Panc1 (cell line): ENCODE data around the gene MOB3A. TPM values are rescaled to one million over a fixed set of nuclear protein-coding genes. Genes with fewer than 3 reads are reported as not detected.

ENCODE experiments used
- ATAC-seq: fragments of 200-7000 bp; cut with Tn5 transposase; 2 replicates; pipeline ENCODE4 v1.9.1; 2020; ENCODE audit warnings: mild to moderate bottlenecking, moderate library complexity
- BruUV-seq: library from RNA; stranded (reverse); fragments of 400-500 nt; replicated peaks from 2 replicates; lab custom pipeline; 2021; lab: Mats Ljungman, UMichigan
- CTCF ChIA-PET: fragments of 300-600 bp; sonication (Branson Sonifier 250); formaldehyde crosslinking; loops from one replicate; lab custom pipeline; 2022; ENCODE audit warnings: antibody characterized with exemption; lab: Charles Lee
- POLR2A ChIA-PET: fragments of 300-600 bp; sonication (Branson Sonifier 250); formaldehyde crosslinking; loops from one replicate; lab custom pipeline; 2022; ENCODE audit warnings: antibody characterized with exemption; lab: Charles Lee
- DNase-seq: peaks from one replicate; pipeline ENCODE4 v3.0.0-alpha.2; 2010; ENCODE audit warnings: low read depth, low spot score
- H3K27ac ChIP-seq: 2 replicates; pipeline ENCODE4 v1.5.1; 2011; ENCODE audit warnings: mild to moderate bottlenecking, low read length, inconsistent platforms
- H3K27me3 ChIP-seq: fragments of 200-500 bp; sonication (Bioruptor generic); 2 replicates; pipeline ENCODE4 v1.6.0; 2014; ENCODE audit warnings: low read length, inconsistent platforms; ENCODE audit not compliant: control insufficient read depth, insufficient read depth
- H3K36me3 ChIP-seq: fragments of 200-500 bp; sonication (Bioruptor generic); 2 replicates; pipeline ENCODE4 v1.5.1; 2014; ENCODE audit warnings: inconsistent platforms, mild to moderate bottlenecking, low read length, moderate library complexity; ENCODE audit not compliant: control insufficient read depth, insufficient read depth
- H3K4me1 ChIP-seq: 2 replicates; pipeline ENCODE4 v1.5.1; 2011; ENCODE audit warnings: inconsistent platforms, mild to moderate bottlenecking, low read length, moderate library complexity; ENCODE audit not compliant: control insufficient read depth, insufficient read depth
- H3K4me3 ChIP-seq, 2 experiments: 2 replicates each; pipeline ENCODE4 v1.5.1; 2011 to 2012; ENCODE audit warnings: low read depth in 2 of 2, low read length in 2 of 2, mild to moderate bottlenecking in 2 of 2, inconsistent platforms in 1 of 2, moderate library complexity in 1 of 2
- H3K9me3 ChIP-seq: fragments of 200-500 bp; sonication (Bioruptor generic); 2 replicates; pipeline ENCODE4 v1.5.1; 2014; ENCODE audit warnings: low read depth, mild to moderate bottlenecking, inconsistent platforms, low read length, moderate library complexity; ENCODE audit not compliant: control insufficient read depth, insufficient read depth
- CTCF ChIP-seq: fragments of 450-650 bp; IDR thresholded peaks from 2 replicates; pipeline ENCODE4 v1.5.1; 2017; ENCODE audit warnings: mild to moderate bottlenecking
- POLR2AphosphoS5 ChIP-seq: IDR thresholded peaks from 2 replicates; pipeline ENCODE4 v1.6.1; 2012; ENCODE audit warnings: mild to moderate bottlenecking, low read depth, low read length, moderate library complexity
- SIN3A ChIP-seq: IDR thresholded peaks from 2 replicates; pipeline ENCODE4 v1.6.1; 2012; ENCODE audit warnings: low read depth, mild to moderate bottlenecking, low read length, moderate library complexity, borderline replicate concordance; ENCODE audit not compliant: insufficient read depth
- TCF7L2 ChIP-seq: IDR thresholded peaks from 2 replicates; pipeline ENCODE4 v1.6.1; 2011; ENCODE audit warnings: mild to moderate bottlenecking, low read depth, low read length, inconsistent platforms
- in situ Hi-C: cut with HindIII; loops from 2 replicates; pipeline ENCODE4 v1.10.0; 2016; ENCODE audit warnings: low sequenced_read_pairs, low pct_unique_long_range_greater_than_20kb
- intact Hi-C: fragments of 100-400 bp; cut with micrococcal nuclease; formaldehyde crosslinking; loops from one replicate; pipeline ENCODE4 v1.10.0; 2022; ENCODE audit not compliant: unreplicated experiment
- total RNA-seq: library from RNA; stranded (reverse); gene quantifications from one replicate; pipeline ENCODE4 v1.2.1, GENCODE V29; 2021; ENCODE audit not compliant: unreplicated experiment

Gene MOB3A
- total RNA-seq, 1 experiment from 2014 or later = 36.3 TPM

DNA sequence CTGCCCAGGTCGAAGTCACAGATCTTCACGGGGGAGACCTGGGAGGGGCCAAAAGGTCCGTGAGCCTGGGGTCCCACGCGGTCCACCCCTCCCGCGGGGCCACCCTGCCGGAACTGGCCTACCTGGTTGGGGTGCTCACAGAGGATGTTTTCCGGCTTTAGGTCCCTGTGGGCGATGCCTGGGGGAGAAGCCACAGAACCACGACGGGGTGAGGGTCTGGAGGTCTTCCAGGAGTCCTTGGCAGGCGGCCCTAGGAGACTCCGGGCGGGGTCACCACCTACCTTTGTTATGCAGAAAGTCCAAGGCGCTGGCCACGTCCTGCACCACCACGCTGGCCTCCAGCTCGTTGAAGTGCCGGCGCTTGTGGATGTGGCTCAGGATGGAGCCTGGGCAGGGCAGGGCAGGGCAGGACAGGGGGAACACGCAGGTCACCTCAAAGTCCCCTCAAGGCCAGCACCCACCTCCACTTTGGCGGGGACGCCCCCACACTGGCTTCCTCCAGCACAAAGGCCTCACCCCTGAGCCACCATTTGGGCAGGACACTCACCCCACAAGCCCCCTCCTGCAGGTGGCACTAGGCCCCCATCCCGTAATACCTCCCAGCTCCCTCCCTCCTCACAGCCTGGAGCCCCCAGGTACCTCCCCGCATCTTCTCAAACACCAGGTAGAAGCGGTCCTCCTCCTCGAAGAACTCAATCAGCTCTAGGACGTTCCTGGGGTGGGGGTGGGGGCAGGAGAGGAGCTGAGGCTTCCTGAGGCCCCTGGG is 53.5 kb downstream of the MOB3A start:
- no peak for ATAC-seq
- peak overlapping the region in 1 of 2 experiments; percentile 23; a peak in 1 of 4 replicates for H3K4me3 ChIP-seq
- no TSS peak for BruUV-seq
- in situ Hi-C loops (no loop called here), intact Hi-C loops (no loop called here)
- H3K27me3 ChIP-seq = no peaks in the 10 kb centered on the region
- no peak for DNase-seq
- ChIA-PET CTCF (no interaction called here), POLR2A (interaction anchor here (0.6 to 0.7 kb wide), 3 partner anchors 18 to 606 kb away, joined by 3 to 7 read pairs (median 5); no protein-coding TSS in a partner anchor)
- no peaks in the 10 kb centered on the region; the same call in 1 of the 2 replicates for H3K36me3 ChIP-seq
- TF ChIP-seq CTCF (no peak; the same call in 1 of the 2 replicates), TCF7L2 (peak; percentile 12; the same call in 1 of the 2 replicates)
- peaks cover 47% of the 10 kb centered on the region for H3K4me1 ChIP-seq
- H3K27ac ChIP-seq = peak overlapping the region; percentile 77
- no peaks in the 10 kb centered on the region for H3K9me3 ChIP-seq

GRCh38 chr19:2041683-2042484 is 54.2 kb downstream of the MOB3A start:
- BruUV-seq = no TSS peak

GRCh38 chr19:2041433-2041682 is 54.8 kb downstream of the MOB3A start:
- peak overlapping the region; percentile 70 for H3K27ac ChIP-seq
- intact Hi-C loops (no loop called here), in situ Hi-C loops (no loop called here)
- no peaks in the 10 kb centered on the region for H3K9me3 ChIP-seq
- no TSS peak for BruUV-seq
- ChIA-PET POLR2A (no interaction called here), CTCF (no interaction called here)
- no peaks in the 10 kb centered on the region for H3K27me3 ChIP-seq
- ATAC-seq (no peak), DNase-seq (no peak)
- TF ChIP-seq POLR2AphosphoS5 = no peak
- H3K4me1 ChIP-seq = peaks cover 36% of the 10 kb centered on the region
- no peak overlapping the region for H3K4me3 ChIP-seq
- no peaks in the 10 kb centered on the region; the same call in 1 of the 2 replicates for H3K36me3 ChIP-seq

More at GRCh38 chr19:2041683-2042484, 54.2 kb downstream of the MOB3A start:
- H3K9me3 ChIP-seq = no peaks in the 10 kb centered on the region
- no peaks in the 10 kb centered on the region for H3K27me3 ChIP-seq
- in situ Hi-C loops (no loop called here), intact Hi-C loops (no loop called here)
- ChIA-PET CTCF (no interaction called here), POLR2A (interaction anchor here (0.6 to 0.7 kb wide), 2 partner anchors 111 to 605 kb away, joined by 3 to 5 read pairs; no protein-coding TSS in a partner anchor)
- peaks cover 41% of the 10 kb centered on the region for H3K4me1 ChIP-seq
- H3K36me3 ChIP-seq = no peaks in the 10 kb centered on the region; the same call in 1 of the 2 replicates
- peak overlapping the region; percentile 77 for H3K27ac ChIP-seq
- H3K4me3 ChIP-seq = peak overlapping the region in 1 of 2 experiments; percentile 23; a peak in 1 of 4 replicates
- TF ChIP-seq TCF7L2 = no peak
- TF ChIP-seq SIN3A = peak; percentile 48; the same call in 1 of the 2 replicates
- ATAC-seq (peak; percentile 92), DNase-seq (no peak)
